Activated CD4-positive, alpha-beta T cell treated with anti-CD3 and anti-CD28 coated beads for 4 hours (primary cell): ENCODE measurements around the gene RANBP10.
"Not testable (repeated sequence)": the region's sequence is repeated elsewhere in the genome, so short reads cannot be mapped to it uniquely, and the experiment has no call there.

Experiments used
- DNase-seq, 2 donors: peaks; one replicate each; pipeline ENCODE4 v3.0.0-alpha.2; 2020

RANBP10 gene

GRCh38 chr16:67775273-67775672, 31.1 kb downstream of the RANBP10 start:
- DNase-seq = no peak

GRCh38 chr16:67774457-67774853, 31.9 kb downstream of the RANBP10 start:
- no peak for DNase-seq

- no peak for DNase-seq
Measured at GRCh38 chr16:67773569-67774456, 32.5 kb downstream of the RANBP10 start.

- DNase-seq = no peak
Measured at GRCh38 chr16:67773099-67773498, 33.3 kb downstream of the RANBP10 start.

- no peak for DNase-seq
Measured at GRCh38 chr16:67770346-67770991, 35.9 kb downstream of the RANBP10 start.

GRCh38 chr16:67767953-67768352, 38.4 kb downstream of the RANBP10 start:
- no peak for DNase-seq

- DNase-seq = no peak
Measured at GRCh38 chr16:67766291-67766690, 40.1 kb downstream of the RANBP10 start.

GRCh38 chr16:67764158-67764667, 42.1 kb downstream of the RANBP10 start:
- DNase-seq = no peak

- no peak for DNase-seq
Measured at GRCh38 chr16:67763066-67763465, 43.3 kb downstream of the RANBP10 start.

- DNase-seq = no peak
Measured at GRCh38 chr16:67762385-67762784, 44.0 kb downstream of the RANBP10 start.

- DNase-seq = no peak
Measured at GRCh38 chr16:67761924-67762323, 44.4 kb downstream of the RANBP10 start.

GRCh38 chr16:67760956-67761230, 45.5 kb downstream of the RANBP10 start:
- DNase-seq = no peak

- DNase-seq = no peak
Measured at GRCh38 chr16:67760206-67760955, 46.0 kb downstream of the RANBP10 start.

GRCh38 chr16:67758966-67759365, 47.4 kb downstream of the RANBP10 start:
- DNase-seq = no peak

GRCh38 chr16:67758006-67758405, 48.4 kb downstream of the RANBP10 start:
- DNase-seq = no peak

- no peak for DNase-seq
Measured at GRCh38 chr16:67752641-67753040, 53.7 kb downstream of the RANBP10 start.

GRCh38 chr16:67751331-67751730, 55.0 kb downstream of the RANBP10 start:
- not testable (repeated sequence) for DNase-seq

GRCh38 chr16:67750466-67750865, 55.9 kb downstream of the RANBP10 start:
- DNase-seq = no peak

GRCh38 chr16:67749436-67750078, 56.8 kb downstream of the RANBP10 start:
- DNase-seq = no peak

- no peak for DNase-seq
Measured at GRCh38 chr16:67748834-67749233, 57.5 kb downstream of the RANBP10 start.

- no peak for DNase-seq
Measured at GRCh38 chr16:67746846-67747245, 59.5 kb downstream of the RANBP10 start.

- DNase-seq = no peak
Measured at GRCh38 chr16:67741118-67741517, 65.2 kb downstream of the RANBP10 start.

GRCh38 chr16:67740391-67740790, 66.0 kb downstream of the RANBP10 start:
- no peak for DNase-seq
